HG02973 (cell line): ENCODE data around the gene MTRF1.
"Not testable (repeated sequence)": the region's sequence is repeated elsewhere in the genome, so short reads cannot be mapped to it uniquely, and the experiment has no call there.

Experiments
- ATAC-seq: cut with Tn5 transposase; IDR thresholded peaks from one replicate; pipeline ENCODE4 v1.9.1; 2021; ENCODE audit warnings: moderate library complexity; ENCODE audit not compliant: unreplicated experiment

The MTRF1 gene

DNA sequence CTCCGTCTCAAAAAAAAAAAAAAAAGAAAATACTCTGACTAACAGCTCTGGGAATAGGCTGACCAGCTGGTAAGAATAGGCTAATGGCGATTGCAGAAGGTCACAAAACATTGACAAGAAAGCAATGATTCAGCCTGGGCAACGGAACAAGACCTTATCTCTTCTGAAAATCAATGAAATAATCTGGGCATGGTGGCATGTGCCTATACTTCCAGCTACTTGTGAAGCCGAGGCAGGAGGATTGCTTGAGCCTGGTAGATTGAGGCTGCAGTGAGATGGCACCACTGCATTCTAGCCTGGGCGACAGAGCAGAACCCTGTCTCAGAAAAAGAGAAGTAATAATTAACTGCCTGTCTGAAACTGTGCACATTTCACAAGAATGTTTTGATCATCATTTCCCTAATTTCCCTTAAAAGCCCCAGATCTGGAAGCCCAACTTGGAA is 18.8 kb upstream of the MTRF1 start:
- ATAC-seq: no peak

DNA sequence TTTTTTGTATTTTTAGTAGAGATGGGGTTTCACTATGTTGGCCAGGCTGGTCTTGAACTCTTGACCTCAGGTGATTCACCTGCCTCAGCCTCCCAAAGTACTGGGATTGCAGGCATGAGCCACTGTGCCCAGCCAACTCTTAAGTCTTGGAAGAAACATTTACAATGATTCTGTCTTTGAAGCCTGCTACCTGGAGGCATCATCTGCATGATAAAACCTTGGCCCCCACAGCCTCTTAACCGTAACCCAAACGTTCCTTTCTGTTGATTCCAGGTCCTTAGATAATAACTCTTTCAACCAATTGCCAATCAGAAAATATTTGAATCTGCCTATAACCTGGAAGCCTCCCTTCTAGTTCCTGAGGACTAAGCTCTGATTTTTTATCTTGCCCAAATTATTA is 15.8 kb upstream of the MTRF1 start:
- not testable (repeated sequence) for ATAC-seq

DNA sequence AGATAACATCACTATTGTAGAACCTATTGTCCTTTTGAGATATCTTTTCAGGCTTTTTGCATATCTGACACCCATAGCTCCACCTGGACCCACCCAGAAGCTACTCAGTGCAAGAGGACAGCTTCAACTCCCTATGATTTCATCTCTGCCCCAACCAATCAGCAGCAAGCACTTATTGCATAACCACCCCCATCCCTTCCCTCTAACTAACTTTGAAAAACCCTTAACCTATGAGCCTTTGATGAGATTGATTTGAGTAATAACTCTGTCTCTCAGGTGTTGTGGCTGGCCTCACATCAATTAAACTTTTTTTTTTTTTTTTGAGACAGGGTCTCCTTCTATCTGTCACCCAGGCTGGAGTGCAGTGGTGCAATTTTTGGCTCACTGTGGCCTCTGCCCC is 13.4 kb upstream of the MTRF1 start:
- ATAC-seq: no peak

DNA sequence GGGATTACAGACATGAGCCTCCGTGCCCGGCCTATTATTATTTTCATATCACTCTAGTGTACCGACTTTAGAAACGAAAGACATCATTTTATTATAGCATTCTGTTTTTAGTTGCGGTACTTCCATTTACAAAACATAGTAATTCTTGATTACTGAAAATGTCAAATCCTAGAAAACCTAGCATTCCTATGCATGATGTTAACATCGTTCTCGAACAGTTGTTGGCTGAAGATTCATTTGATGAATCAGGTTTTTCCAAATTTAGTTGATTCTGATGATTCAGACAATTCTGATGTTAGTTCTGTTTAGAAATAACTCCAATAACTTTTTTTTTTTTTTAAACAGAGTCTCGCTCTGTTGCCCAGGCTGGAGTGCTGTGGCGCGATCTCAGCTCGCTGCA is 11.5 kb upstream of the MTRF1 start:
- no peak for ATAC-seq

DNA sequence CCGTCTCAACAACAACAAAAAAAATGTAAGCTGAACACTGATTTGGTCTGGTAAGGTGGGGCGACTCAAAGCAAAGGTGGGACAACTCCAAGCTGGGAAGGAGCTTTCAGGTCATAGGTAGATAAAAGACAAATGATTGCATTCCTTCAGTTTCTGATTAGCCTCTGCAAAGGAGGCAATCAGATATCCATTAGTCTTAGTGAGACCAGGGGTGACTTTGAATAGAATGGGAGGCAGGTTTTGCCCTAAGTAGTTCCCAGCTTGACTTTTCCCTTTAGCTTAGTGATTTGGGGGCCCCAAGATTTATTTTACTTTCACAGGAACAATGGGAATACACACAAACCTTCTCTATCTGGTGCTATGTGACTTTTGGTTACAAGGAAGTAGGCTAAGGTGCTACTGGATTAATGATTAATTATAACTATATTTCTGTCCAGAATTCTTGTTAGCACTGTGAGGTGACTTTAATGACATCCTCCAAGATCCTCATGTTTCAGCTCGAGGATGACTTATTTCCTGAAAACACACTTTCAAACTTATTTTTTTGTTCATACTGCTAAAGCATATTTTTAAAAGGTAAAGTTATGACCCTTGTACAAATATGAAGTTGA is 10.6 kb upstream of the MTRF1 start:
- ATAC-seq: no peak

DNA sequence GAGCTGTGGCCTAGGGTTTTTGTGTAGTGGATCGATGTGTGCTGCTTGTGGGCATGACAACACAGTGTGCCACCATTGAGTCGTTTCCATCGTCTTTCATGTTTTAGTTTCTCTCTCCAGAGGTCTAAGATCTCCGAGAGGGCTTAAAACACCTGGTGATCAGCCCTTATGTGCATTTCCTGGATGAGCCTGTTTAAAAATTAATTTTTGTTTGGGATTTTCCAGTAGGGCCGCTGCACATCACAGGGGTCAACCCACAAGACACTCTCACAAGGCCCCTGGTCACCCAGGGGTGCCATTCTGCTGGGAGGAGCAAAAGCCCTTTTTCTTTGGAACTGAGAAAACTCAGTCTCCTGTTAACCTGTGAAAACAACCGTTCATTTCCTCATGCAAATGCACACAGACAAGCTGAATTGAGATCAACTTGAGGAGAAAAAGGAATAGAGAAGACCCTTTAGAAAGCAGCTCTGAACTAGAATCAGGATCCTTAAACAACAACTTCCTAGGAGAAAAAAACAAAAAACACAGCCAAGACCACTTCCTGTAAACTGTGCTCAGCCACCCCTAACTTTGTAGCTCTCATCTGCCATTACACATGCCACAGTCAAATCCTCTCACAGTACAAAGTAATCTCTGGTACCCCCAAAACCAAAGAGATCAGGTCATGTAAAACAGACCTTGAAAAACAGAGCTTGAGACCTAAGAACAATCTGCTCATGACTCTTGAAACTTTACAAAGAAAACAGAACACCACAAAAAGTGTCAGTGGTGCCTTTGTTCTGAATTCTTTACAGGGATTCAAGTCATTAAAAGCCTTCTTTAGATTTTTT is 8.3 kb upstream of the MTRF1 start:
- no peak for ATAC-seq

DNA sequence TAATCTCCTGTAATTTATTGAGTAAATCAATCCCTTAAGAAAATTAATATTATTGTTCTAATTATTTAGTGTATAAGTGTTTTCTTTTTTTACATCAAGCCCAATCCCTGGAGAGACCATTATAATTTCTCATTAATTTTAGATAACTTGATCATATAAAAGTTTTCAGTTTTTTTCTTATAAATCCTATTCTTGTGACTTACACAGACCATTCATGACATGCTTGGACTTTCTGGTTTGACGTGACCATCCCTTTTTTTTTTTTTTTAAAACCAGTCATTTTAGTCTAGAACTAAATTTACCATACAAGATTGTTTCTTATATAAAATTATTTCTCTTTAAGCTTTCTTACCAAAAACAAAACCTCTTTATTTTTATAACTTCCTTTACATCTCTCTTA is 5.4 kb upstream of the MTRF1 start:
- no peak for ATAC-seq

DNA sequence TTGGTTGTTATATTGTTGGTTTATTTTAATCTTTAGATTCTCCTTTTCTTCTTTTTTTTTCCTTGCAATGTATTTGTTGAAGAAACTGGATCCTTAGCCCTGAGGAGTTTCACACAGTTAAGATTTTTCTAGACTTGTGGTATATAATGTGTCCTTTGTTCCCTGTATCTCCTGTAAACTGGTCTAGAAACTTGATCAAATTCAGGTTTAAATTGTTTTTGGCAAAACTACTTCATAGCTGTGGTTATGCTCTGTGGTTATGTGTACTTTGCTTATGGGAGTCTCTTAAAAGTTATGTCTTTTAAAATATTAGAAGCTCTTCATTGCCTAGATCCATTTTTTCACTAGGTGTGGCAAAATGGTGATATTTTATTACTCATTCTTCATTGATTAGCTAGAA is 3.7 kb upstream of the MTRF1 start:
- ATAC-seq: no peak

DNA sequence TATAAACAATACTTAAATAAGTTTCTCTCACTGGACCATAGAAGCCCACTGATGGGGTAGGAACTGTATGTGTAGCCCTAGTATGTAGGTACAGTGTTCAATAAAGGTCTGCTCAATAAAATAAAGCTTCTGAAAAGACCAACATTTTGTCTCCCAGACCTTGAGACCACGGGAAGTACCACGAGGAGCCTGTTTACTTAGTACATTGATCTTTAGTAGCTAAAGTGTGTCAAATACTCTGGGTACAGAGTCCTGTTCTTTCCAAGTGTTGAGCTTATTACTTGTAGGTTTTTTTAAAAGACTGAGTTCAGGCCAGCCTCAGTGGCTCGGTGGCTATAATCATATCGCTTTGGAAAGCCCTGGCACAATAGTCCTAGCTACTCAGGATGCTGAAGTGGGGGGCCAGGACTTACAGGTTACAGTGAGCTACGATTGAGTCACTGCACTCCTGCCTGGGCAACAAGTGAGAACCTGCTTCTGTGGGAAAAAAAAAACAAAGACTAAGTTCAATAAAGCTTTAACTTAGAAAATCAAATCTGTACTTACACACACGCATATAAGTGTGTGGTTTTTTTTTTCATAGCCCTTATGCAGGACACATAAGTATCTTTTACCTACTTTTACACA is 3.4 kb downstream of the MTRF1 start:
- ATAC-seq: no peak

DNA sequence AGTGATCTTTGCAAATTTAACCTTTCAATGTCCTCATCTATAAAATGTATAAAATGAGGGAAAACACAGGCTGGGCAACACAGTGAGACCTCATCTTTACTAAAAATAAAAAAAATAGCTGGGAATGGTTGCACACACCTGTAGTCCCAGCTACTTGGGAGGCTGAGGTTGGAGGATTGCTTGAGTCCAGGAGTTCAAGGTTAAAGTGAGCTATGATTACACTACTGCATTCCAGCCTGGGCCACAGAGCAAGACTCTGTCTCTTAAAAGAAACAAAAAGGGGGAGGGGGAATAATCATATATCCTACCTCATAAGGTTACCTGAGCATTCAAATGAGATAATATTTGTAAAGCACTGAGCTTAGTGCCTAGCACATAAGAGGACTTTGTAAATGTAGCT is 5.8 kb downstream of the MTRF1 start:
- ATAC-seq: no peak

DNA sequence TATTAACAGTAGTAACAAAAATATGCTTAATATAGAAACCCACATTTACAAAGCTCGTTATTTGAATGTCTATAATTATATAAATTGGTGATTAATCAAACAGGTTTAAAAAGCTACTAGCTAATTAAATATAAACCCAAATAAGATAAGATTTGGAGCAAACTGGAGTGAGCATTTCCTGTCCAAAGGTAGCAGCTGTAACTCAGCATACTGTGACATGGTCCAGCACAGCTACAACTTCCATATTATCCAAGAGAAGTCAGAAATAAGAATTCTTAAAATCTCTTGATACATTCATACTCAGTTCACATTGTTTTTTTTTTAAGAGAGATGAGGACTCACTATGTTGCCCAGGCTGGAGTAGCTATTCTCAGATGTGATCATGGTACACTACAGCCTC is 8.5 kb downstream of the MTRF1 start:
- no peak for ATAC-seq

DNA sequence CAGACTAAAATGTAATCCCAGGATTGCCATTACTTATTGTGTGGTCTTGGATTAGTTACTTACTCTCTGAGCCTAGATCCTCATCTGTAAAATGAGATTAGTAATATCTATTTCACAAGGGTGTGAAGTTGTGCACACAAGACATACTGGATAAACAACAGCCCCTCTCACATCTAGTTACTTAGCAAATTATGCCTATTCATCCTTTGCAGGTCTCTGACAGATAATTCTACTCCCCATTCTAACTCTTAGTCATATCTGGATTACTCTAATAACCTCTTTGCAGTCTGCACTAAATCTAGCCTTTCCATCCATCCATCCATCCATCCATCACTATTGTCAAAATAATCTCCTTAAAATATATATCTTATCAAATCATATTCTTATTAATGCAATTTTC is 12.4 kb downstream of the MTRF1 start:
- no peak for ATAC-seq

DNA sequence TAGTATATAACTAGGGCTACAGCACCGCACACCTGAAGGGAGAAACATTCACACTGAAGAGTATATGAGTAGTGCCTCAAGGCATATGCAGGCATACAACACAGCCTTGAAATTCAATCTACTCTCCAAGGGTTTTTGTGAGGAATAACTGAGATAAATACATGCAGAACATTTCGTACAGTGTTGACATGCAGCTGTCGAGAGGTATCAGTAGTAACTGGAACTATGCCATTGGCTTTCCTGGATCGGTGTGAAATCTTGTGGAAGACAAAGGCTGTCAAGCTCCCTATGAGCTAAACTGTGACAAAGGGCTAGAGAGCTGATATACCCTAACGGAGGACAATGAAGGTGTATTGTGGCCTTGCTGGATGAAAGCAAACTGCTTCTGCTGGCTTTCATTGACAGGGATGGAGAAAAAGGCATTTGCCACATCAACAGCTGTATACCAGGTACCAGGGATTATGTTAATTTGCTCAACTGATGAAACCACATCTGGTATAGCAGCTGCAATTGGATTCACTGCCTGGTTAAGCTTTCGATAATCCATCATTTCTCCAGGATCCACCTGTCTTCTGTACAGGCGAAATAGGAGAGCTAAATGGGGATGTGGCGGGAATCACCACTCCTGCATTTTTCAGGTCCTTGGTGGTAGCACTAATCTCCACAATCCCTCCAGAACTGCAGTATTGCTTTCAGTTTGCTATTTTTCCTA is 16.3 kb downstream of the MTRF1 start:
- no peak for ATAC-seq

DNA sequence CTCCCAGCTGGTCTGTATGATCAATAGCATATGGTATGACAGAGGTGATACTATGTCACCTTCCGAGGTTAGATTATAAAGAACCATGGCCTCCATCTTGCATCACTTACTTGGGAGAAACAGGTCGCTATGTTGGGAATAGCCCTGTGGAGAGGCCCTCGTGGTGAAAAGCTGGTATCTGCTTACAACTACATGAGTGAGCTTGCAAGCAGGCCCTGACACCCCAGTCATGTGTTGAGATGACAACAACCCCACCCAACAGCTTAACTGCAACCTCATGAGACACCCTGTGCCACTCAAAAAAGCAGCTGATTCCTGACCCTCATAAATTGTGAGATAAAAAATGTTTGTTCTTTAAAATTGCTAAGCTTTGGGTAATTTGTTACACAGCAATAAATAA is 18.8 kb downstream of the MTRF1 start:
- ATAC-seq: no peak

DNA sequence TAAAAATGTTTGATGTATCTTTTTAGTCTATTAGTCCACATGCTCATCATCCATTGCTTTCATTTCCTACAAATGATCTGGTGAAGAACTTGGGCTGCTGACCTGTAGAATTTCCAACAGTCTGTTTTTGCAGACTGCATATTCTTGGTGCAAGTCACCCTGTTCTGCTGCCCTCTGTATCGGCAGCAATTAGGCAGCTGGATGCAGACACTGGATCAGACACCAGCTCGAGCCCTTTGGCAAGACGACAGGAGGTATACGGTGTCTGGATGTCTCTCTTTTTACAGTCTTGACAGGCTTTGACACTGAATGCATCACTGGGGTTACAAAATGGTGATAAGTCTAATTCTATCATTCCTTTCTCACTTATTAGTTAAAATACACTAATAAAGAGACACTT is 21.8 kb downstream of the MTRF1 start:
- no peak for ATAC-seq

DNA sequence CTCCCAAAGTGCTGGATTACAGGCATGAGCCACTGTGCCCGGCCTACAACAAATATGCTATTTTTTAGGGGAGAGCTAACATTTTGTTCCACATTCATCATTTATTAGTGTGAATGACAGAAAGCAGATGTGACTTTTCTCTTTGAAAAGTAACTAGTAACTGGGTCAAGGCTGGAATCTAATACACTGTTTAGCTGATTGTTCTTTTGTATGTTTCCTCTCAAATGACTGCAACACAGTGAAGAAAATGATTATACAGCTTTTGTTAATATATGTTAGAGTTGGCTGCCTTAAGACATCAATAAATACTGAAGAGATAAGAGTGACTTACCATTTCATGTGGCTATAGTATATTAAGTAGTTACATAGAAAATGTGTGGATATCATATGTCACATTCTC is 27.0 kb downstream of the MTRF1 start:
- no peak for ATAC-seq

DNA sequence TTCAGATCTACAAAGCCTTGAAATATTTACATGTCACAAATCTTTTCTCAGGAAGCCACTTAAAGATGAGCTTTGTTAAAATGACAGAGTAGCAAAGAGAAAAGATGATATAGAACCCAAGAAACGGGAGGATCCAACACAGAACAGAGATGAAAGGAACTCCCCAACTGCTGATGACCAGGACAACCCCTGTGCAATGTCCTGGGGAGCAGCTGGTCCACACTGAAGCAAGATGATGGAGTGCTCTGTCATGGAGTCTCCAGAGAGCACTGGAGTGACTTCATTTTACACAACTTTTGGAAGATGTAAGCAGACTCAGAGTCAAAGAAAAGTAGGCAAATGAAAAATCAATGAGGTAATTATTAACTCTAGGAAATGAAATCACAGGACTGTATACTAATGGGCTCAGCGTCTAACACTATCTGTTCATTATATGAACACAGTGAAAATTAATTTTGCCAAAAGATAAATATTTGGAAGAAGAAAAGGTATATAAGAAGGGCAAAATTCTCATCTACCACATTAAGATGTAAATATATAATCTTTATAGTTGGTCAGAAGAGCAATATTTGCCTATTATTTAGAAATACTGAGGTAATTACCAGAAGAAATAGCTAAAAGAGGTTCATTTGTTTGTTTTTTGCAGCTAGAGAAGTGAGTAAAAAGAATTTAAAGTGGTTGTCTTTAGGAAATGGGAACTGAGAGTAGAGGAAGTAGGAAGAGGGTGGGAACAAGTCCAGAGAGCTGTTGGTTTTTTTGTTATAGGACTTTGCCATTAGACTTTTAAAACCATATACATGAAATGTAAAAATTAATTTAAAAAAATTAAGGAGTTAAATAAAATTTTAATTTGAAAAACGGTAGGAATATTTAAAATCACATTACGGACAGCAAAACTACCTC is 30.5 kb downstream of the MTRF1 start:
- no peak for ATAC-seq

DNA sequence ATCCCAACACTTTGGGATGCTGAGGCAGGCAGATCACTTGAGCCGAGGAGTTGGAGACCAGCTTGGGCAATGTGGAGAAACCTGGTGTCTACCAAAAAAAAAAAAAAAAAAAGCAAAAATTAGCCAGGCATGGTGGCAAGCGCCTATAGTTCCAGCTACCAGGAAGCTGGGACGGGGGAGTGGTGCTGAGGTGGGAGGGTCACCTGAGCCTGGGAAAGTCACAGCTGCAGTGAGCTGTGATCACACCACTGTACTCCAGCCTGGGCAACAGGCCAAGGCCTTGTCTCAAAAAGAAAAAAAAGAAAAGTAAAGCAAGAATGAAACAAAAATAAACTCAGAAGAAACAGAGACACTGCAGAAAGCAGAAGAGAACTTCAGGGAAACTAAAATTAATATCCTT is 31.6 kb downstream of the MTRF1 start:
- ATAC-seq: no peak

DNA sequence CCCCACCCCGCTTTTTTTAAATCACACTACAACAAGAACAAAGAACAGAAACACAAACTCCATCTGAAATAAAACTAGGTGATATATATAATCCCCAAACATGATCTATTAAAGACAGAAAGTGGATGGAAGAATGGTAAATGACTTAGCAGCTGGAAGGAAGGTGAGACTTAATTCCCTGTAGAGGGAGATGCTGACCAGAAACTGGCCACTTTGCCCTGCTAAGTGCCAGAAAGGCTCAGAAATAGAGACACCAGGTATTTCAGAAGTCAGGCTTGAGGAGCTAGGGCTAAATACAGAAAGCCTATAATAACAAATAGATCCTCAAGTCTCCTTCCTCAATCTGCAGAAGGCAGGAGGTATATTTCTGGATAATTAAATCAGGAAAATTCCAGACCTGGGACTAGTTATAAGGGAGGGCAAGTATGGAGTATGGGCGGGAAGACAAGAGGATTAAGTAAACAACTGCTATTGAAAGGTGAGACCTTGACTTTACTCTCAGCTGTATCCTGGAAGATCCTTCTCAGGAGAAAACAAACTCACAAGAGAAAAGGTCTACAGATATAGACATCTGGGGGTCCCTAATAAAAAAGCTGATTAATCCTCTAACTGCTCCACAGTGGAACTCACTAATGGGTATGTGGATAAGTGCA is 32.2 kb downstream of the MTRF1 start:
- no peak for ATAC-seq

DNA sequence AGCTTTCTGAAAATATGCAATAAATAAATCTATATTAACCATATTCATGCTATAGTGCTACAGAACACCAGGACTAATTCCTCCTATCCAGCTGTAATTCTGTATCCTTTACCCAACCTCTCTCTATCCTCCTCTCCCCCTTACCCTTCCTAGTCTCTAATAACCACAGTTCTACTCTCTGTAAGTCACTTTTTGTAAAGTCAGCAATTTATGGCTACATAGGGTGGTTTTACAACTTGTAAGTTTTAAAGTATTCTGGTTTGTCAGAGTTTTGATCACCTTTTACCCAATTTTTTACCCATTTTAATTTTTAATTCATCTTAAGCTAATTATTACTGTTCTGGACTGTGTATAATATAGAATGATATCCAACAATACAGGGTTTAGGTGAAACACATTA is 34.0 kb downstream of the MTRF1 start:
- no peak for ATAC-seq
